Measurements from ENCODE around the gene PSG4.
"Not testable (repeated sequence)": the region's sequence is repeated elsewhere in the genome, so short reads cannot be mapped to it uniquely, and the experiment has no call there.

The PSG4 gene

GRCh38 chr19:43197666-43198397, 7.6 kb downstream of the PSG4 start:
- not testable (repeated sequence) for DNase-seq

- DNase-seq = not testable (repeated sequence)
These were observed 11.0 kb downstream of the PSG4 start for GRCh38 chr19:43194397-43194796.

GRCh38 chr19:43192381-43193155, 12.9 kb downstream of the PSG4 start:
- not testable (repeated sequence) for DNase-seq

- DNase-seq = peak; percentile 26
These were observed 17.3 kb downstream of the PSG4 start for GRCh38 chr19:43188092-43188491.

GRCh38 chr19:43186311-43186935, 19.0 kb downstream of the PSG4 start, which contains the start of gene PSG5:
Gene PSG5, minus strand, starts transcription at chr19:43186536. Its CDS starts 131 bp downstream, at chr19:43186405.
- DNase-seq = not testable (repeated sequence)

- peak; percentile 87 for DNase-seq
These were observed 23.3 kb downstream of the PSG4 start for GRCh38 chr19:43181869-43182771.

- not testable (repeated sequence) for DNase-seq
These were observed 25.8 kb downstream of the PSG4 start for GRCh38 chr19:43179569-43180147.

GRCh38 chr19:43178577-43178976, 26.9 kb downstream of the PSG4 start:
- DNase-seq = not testable (repeated sequence)

- DNase-seq = not testable (repeated sequence)
These were observed 39.5 kb downstream of the PSG4 start for GRCh38 chr19:43165906-43166305.

GRCh38 chr19:43163135-43163534, 42.3 kb downstream of the PSG4 start:
- DNase-seq = not testable (repeated sequence)

GRCh38 chr19:43162261-43162660, 43.2 kb downstream of the PSG4 start:
- not testable (repeated sequence) for DNase-seq

- peak; percentile 74 for DNase-seq
These were observed 53.2 kb downstream of the PSG4 start for GRCh38 chr19:43152214-43152613.

- peak; percentile 41 for DNase-seq
These were observed 55.6 kb downstream of the PSG4 start for GRCh38 chr19:43149788-43150187.

- peak; percentile 89 for DNase-seq
These were observed 57.2 kb downstream of the PSG4 start for GRCh38 chr19:43148233-43148632.

All from NCI-H226 (cell line).